Ramos (cell line): ENCODE data around the gene MOSMO.
"Not testable (repeated sequence)": the region's sequence is repeated elsewhere in the genome, so short reads cannot be mapped to it uniquely, and the experiment has no call there.

ENCODE experiments used
- in situ Hi-C: fragments of 300-500 bp; cut with MboI; formaldehyde crosslinking; loops from one replicate; pipeline ENCODE4 v1.14.3; 2022; ENCODE audit warnings: low sequenced_read_pairs; ENCODE audit not compliant: unreplicated experiment

The MOSMO gene

GRCh38 chr16:22001591-22001990 is 6.3 kb upstream of the MOSMO start:
- in situ Hi-C loops: loop anchor here (5.0 to 10.0 kb wide), 3 partner anchors 86 to 293 kb away; partner anchors contain the start of gene POLR3E

DNA sequence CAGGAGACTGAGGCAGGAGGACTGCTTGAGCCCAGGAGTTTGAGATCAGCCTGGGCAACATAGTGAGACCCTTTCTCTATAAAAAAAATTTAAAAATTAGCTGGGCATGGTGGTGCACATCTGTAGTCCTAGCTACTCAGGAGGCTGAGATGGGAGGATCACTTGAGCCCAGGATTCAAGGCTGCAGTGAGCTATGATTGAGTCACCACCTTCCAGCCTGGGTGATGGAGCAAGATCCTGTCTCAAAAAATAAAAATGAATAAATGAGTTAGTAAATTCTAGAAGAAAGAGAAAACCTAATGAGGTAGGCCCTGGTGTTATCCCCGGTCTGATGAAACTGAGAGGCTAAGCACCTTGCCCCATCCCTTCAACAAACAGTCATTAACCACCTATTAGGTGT is 5.9 kb upstream of the MOSMO start:
- in situ Hi-C loops: loop anchor here (5.0 to 10.0 kb wide), 3 partner anchors 85 to 293 kb away; partner anchors contain the start of gene POLR3E

- in situ Hi-C loops: loop anchor here (5.0 to 10.0 kb wide), 3 partner anchors 84 to 292 kb away; partner anchors contain the start of gene POLR3E
These were observed 4.7 kb upstream of the MOSMO start for GRCh38 chr16:22003195-22003594.

GRCh38 chr16:22004341-22004740 is 3.6 kb upstream of the MOSMO start:
- in situ Hi-C loops: loop anchor here (5.0 to 10.0 kb wide), 3 partner anchors 83 to 290 kb away; partner anchors contain the start of gene POLR3E

GRCh38 chr16:22005746-22006145 is 2.2 kb upstream of the MOSMO start:
- in situ Hi-C loops: loop anchor here (10.0 kb wide), 1 partner anchor 289 kb away; the partner anchor contains the start of gene POLR3E

DNA sequence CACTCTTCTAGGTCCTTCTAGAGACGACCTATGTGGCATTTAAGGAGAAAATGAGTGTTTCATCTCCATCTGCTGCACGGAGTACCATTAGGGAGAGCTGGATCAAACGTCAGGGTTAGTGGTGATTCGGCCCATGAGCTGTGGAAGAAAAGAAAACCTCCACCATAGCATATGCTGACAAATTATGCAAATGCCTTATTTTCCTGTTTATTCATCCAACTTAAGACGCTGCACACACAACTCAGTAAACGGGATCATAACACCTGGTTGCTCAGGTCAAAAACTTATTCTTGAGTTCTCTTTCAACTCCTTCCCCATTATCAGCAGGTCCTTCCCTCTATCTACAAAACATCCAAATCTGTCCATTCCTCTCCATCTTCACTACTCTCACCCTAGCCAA is 1.3 kb upstream of the MOSMO start:
- in situ Hi-C loops: loop anchor here (10.0 kb wide), 1 partner anchor 288 kb away; the partner anchor contains the start of gene POLR3E

- in situ Hi-C loops: loop anchor here (10.0 kb wide), 1 partner anchor 288 kb away; the partner anchor contains the start of gene POLR3E
These were observed 777 bp upstream of the MOSMO start for GRCh38 chr16:22007159-22007508.

- in situ Hi-C loops: loop anchor here (10.0 kb wide), 1 partner anchor 286 kb away; the partner anchor contains the start of gene POLR3E
These were observed 526 bp downstream of the MOSMO start for GRCh38 chr16:22008215-22009059.

GRCh38 chr16:22010902-22011301 is 3.0 kb downstream of the MOSMO start:
- in situ Hi-C loops: no loop called here

- in situ Hi-C loops: no loop called here
These were observed 4.3 kb downstream of the MOSMO start for GRCh38 chr16:22012241-22012640.

DNA sequence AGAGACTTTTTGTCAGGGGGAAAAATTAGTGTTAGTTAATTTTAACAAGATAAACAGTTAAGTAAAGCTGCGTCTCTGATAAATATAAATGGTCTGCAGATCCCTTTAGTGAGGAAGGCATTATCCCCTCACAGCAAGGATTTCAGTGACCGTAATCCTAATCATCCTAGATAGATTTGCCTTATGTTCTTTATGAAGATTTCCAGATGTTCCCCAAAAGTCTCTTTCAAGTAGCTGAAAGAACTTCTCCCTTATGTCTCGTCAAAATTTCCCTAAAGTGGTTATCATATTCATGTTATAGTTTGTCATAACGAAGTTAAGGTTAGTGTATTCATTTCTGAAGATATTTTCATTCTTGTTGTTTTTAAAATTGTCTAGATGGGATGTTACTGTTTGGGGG is 5.6 kb downstream of the MOSMO start:
- in situ Hi-C loops: no loop called here

GRCh38 chr16:22014271-22014873 is 6.5 kb downstream of the MOSMO start:
- in situ Hi-C loops: no loop called here

DNA sequence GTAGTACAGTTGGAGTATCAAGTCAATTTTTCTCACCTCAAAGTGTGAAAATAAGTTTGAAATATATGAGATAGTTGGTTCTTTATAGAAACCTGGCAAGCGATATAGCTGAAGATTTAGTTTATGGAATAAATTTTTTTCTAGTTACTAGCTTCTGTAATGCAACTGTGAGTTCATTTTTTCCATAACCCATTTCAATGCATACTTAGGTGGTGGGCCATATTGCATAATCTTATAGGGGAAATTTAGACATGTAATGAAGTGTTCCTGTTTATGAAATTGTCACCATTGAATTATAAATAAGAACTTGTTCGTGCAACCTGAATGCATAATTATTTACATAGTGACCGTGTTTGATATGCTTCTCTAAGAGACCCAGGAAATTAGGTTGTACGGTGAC is 9.0 kb downstream of the MOSMO start:
- in situ Hi-C loops: no loop called here

DNA sequence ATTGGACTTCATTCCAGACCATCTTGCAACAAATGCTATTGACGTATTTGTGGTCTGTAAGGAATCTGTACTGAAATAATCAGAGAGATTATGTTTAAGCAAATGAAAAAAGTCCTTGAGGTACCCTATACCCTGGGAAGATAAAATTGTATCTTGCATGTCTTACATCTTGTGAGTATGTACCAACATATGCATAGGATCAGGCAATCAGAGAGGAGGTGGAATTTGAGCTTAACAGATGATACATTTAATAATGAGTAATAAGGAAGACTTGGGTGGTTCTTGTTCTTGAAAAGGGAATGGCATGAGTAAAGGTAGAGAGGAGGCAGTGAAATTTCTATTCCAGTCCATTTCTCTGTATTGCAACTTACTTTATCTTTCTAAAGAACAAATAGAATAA is 10.6 kb downstream of the MOSMO start:
- in situ Hi-C loops: no loop called here

GRCh38 chr16:22022151-22022550 is 14.2 kb downstream of the MOSMO start:
- in situ Hi-C loops: no loop called here

DNA sequence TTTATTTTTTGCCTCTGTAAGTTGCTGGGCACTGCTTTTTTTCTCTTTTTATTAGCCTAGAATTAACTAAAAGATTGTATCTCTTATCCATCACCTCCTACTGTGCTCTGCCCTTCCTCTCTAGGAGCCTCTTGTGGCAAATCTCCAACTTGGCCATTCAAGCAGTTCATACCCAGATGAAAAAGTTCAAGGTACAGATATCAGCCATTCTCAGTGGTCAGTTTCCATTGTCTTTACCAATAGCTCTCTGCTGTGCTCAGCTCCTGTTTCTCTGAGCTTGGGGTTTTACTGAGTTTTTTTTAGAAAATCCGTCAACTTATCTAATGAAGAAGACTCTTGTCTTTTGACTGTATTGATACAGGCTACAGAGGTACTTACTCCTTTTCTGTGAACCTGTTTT is 15.6 kb downstream of the MOSMO start:
- in situ Hi-C loops: no loop called here

DNA sequence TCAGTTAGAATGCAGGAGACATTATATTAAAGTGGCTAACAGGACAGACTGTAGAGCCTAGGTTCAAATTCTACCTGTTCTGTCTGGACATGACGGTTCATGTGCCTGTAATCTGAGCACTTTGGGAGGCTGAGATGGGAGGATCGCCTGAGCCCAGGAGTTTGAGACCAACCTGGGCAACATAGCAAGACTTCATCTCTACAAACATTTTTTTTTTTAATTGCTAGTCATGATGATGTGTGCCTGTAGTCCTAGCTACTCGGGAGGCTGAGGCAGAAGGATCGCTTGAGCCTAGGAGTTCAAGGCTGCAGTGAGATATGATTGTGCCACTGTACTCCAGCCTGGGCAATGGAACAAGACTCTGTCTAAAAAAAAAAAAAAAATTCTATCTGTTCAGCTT is 16.9 kb downstream of the MOSMO start:
- in situ Hi-C loops: not testable (repeated sequence)

- in situ Hi-C loops: no loop called here
These were observed 19.7 kb downstream of the MOSMO start for GRCh38 chr16:22027633-22028032.

- in situ Hi-C loops: no loop called here
These were observed 21.7 kb downstream of the MOSMO start for GRCh38 chr16:22029632-22030031.

GRCh38 chr16:22030087-22030812 is 22.3 kb downstream of the MOSMO start:
- in situ Hi-C loops: no loop called here
